ENCODE results near the gene CCDC33.

The CCDC33 gene

DNA sequence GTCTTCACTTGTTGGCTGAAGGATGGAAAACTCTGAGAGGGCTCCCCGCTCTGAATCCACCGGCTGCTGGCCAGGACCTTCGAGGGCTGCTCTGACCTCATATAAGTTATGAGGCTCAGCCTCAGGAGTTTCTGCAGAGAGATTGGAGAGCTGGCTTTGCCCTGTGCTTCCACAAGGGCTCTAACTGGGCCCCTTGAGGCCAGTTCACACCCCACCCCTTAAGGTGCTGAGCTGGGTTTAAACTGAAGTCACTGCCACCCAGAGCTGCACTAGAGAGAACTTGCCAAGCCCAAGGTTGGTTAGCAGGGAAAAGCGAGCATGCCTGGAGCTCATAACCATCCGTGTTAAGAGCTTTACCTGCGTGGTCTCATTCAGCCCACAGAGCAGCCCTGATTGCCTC, 2.8 kb upstream of the CCDC33 start:
- DNase-seq, result no peak

DNA sequence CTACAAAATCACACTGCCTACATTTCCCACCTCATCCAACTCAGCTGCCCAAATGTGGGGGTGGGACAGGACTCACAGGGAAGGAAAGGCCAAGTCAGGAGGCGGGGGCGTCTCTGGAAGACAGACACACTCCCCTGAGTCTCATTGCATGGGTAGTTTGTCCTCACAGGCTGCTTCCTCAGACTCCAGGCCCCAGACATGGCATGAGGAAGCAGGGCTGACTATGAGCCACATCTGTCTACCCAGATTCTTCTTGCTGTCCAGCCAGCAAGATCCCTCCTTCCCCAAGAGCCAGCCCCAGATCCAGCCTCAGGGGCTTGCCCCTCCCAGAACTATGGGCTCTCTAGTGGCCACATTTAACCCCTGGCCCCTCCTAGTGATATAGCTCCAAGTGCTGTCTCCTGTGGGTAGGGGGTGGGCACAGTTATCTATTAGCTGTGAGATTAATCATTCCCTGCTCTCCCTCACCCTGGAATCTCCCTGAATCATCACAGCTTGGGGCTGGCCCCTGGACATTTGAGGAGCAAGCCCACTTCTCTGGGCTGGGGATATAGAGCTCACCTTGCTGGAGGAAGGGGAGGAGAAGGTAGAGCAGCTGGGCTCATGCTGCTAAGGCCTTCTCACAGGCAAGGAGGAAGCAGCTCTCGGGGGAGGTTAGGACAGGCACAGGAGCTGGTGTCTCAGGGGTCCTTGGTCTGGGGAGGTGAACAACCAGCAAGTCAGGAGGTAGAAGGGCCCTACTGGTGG, 2.1 kb upstream of the CCDC33 start:
- DNase-seq, result no peak

DNA sequence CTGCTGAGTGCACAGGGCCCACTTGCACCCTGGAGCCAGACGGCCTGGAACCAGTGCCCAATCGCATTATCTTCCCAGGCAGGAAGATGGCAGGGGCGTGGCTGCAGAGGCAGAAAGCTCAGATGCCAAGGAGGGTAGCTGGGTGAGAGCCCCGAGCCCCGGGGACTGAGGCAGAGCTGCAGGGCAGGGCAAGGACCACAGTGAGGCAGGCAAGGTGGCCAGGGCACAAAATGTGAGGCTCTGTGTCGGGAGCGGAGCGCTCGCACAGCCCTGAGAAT, 1.6 kb upstream of the CCDC33 start:
- DNase-seq, result no peak

DNA sequence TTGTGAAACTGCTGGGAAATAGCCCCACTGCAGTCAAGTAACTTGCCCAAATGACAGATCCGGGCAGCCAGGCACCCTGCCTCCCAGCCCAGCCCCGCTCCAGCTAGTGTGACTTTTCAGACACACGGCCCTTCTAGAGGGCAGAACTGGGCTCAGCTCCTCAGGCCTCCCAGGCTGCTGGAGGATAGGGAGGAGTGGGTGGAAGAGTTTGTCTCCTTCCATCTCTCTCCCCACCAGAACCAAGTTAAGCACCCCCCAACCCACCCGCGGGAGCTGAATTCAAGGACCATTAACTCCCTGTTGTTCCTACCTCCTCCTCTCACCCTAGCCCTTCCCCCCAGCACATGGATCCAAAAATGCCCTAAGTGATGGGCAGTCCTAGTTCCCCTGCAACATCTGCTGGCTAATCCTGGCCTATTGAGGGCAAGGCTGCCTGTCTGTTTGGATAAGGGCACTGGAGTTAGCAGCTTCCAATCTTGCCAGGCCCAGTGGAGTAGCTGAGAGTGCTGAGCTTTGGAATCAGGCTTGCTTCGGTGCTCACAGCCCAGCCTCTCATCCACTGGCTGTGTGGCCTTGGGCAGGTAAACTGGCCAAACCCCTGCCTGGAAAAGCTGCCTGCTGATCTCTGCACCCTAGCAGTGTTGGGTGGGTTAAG, 3.1 kb downstream of the CCDC33 start:
- DNase-seq, result no peak

DNA sequence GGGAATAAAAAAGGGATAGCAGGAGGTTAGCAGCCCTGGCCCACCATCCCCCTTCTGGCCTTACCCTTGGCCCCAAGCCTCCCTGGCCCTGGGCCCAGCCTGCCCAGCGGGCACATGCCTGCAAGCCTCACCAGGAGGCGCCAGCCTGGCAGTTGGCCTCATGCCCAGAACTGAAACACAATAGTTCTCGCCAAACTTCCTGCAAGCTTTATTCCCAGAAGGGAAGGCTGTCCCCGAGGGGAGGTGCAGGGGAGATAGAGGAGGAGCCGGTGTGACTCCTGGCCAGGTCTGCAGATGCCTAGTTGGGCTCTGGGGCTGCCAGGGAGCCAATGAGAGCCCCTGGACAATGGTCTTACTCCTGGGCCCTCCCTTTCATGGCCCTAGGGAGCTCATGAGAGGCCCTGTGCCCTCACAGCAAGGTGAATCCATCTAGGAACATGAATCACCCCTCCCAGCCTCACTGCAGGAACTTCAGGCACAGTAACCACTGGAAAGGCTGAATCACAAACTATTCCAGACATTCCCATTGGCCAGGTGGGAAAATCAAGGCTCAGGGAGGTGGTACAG, 4.0 kb downstream of the CCDC33 start:
- DNase-seq, result no peak

DNA sequence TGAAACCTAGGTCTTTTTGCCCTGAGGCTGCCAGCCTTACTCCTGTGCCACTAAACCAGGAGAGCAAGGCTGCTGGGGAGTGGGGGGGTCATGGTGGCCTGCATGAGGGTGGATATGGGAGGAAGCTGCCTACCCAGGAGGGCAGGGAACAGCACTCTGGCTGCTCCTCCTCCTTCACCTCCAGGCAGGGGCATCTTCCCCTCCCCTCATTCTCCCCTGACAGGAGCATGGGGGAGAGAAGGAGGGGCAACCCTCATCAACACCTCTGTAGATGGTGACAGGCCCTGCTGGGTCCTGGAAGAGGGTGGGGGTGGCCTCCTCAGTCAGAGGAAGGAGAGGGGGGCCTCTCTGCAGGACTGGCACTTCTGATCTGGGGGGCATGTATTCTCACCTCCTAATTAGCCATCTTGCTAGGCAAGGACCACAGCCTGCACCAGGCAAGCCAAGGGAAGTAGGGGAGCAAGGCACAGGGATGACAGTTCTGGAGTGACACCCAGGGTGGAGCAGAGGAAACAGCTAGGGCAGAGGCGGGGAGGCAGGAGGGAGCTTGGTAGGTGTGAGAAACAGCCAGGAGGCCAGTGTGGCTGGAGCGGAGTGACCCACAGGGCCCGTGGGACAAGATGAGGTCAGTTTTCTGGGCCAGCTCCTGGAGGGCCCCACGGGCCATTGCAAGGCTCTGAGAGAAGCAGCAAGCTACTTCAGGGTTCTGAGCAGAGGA, 4.9 kb downstream of the CCDC33 start:
- no peak for DNase-seq

DNA sequence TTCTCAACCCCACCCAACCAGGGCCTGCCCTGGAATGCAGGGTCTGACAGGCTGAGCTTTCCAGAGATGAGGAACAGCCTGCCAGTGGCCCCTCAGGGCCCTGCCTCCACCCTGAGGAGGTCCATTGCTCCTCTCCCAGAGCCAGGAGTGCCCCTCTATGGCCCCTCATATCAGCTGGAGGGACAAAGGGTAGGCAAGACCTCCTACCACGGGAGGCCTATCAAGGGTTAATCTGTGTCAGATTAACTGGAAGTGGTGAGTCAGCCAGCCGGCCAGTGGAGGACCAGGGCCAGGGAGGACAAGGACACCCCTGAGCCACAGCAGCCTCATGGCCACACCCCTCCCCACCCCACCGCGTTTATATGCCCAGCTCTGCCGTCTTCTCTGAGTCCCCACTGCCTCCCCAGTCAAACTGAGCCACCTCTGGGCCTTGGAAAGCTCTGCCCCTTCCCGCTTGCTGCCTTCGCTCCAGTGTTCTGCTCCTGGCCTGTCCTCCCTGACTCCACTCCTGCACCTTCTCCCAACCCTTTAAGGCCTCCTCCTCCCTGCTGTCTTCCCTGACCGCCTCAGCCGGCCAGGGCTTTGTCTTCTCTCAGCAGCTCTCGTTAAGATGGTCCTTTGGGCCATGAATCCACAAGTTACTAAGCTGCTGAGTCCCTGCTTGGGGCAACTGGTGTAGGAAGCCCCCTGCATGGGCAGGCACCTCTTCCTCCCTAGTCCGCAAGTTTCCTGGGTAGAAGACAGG, 6.5 kb downstream of the CCDC33 start:
- DNase-seq, result no peak

DNA sequence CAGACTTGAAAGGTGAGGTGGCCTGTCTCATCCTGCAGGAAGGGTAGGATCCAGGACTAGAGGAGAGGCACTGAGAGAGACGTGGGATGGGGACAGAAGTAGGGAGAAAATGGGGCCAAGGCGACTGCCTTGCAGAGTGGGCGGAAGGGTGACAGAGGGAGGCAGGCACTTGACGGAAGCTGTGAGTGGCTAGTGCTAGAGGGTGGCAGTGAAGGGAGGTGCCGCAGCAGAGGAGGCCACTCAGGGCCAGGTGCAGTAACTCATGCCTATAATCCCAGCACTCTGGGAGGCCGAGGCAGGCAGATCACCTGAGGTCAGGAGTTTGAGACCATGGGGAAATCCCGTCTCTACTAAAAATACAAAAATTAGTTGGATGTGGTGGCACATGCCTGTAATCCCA, 7.3 kb downstream of the CCDC33 start:
- DNase-seq, result no peak

DNA sequence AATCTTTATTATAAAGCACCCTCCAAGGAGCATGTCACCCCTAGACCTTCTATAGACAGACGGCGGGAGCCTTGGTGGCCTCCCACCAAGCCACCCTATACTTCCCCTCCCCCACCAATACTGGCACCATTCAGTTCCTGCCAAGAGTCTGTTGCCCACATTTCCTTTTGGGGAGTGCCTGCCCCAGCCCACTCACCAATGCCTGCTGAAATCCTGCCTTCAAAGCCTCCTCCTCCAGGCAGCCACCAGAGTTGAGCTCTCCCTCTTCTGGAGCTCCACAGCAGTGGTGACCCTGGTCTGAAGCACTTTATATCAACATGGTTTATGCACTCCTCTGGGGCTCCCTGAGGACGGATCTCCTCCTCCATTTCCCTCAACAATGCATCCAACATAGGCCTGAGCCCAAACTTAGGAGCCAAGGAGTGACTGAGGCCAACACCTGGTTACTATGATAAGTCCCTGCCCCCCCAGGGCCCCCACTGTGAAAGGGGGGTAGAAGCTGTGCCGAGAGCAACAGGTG, 8.8 kb downstream of the CCDC33 start:
- no peak for DNase-seq

DNA sequence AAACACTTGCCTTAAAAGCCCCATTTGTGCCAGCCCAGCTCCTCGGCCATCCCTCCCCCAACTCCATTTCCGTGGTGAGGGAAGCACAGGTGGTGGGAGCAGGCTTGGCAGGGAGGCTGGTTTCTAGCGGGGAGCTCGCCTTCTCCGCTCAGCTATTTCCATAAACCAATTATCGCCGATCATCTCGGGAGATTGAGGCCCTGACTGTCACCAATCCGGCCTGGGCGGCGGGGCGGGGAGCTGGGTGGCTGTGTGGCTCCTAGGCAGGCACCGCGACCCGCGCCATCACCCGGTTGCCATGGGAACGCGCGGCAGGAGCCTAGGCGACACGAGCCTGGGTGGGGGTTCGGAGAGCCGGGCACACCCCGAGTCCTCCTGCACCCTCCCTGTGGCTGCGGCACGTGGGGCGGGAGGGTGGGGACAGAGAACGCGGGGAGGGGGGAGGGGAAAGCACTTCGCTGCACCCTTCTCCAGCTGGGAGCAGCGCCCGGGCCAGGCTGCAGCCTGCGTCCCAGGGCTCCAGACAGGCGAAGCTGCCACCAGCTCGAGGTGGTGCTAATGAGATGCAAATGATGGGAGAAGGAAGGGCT, 9.3 kb downstream of the CCDC33 start:
- DNase-seq, result no peak

DNA sequence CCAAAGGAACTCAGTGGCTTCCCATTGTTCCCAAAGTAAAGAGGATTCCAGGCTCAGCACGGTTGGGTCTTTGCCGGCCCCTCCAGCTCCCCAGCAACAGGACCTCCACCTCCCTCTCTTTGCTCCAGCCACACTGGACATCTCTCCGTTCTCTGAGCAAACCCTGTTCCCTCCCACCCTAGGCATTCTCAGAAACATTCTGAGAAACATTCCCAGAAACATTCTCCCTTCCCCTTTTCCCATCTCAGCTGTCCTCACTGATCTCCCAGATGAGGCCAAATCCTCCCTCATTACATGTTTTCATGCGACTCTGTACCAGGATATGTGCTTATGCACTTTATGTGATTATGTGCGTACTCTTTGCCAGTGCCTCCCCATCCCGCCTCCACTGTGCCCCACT, 14.1 kb downstream of the CCDC33 start:
- DNase-seq, result no peak

DNA sequence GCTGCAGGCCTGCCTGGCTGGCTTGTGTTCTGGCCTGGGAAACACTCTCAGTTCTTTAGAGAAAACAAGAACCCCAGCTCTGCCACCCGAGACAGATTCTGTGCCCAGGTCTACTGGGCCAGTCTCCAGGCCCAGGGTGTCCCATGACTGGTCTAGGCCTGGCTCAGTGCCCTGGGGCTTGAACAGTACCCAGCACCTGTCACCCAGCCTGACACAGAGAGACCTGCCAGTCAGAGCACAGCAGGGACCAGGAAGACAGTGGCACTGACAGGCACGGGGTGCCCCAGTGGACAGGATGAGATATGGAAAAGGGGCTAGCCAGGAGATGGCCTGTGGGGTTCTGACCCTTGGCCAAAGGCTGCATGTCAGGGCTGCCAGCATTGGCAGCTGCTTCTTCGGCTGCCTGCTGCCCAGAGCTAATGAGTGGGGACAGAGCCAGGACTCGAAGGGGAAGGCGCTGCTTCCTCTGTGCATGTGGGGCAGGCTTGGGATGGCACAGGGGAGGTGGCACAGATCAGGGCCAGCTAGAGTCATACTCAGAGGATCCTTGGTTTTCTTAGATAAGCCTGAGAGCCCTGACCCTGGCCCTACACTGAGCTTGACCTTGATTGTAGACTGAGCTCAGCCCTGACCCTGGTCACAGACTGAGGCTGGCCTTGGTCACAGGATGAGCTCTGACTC, 15.1 kb downstream of the CCDC33 start:
- no peak for DNase-seq

DNA sequence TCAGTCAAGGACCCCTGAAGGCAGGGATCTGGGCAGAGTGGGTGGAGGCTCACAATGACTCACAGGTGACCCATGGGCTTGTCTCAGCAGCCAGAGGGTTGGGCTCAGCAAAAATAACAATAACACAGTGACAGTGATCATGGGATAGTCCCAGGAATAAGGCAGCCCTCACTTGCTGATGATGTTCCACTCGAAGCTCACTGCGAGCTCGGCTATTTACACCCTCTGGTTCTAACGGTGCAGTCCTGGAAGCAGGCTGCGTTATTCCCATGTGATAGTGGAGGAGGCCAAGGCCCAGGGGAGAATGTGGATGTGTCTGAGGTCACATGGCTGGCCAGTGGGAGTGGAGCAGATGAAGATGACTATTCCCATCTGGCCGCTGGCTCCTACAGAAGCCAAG, 16.2 kb downstream of the CCDC33 start:
- no peak for DNase-seq

DNA sequence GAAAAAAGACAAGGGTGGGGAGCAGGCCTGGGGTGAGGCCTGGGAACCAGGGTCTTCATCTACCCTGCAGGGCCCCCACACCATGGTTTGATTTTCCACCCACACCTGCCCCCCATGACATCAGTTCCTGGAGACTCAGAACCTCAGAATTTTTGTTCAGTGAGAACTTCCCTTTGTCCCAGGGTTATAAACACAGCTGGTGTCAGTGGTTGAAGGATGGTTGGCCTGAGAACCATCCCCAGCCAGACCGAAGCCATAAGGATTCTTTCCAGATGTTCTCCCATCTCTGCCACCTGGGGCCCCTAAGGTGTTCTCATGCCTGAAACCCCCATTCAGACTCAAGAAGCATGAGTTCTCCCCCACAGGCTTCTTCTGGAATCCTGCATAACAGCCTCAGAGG, 16.6 kb downstream of the CCDC33 start:
- no peak for DNase-seq

DNA sequence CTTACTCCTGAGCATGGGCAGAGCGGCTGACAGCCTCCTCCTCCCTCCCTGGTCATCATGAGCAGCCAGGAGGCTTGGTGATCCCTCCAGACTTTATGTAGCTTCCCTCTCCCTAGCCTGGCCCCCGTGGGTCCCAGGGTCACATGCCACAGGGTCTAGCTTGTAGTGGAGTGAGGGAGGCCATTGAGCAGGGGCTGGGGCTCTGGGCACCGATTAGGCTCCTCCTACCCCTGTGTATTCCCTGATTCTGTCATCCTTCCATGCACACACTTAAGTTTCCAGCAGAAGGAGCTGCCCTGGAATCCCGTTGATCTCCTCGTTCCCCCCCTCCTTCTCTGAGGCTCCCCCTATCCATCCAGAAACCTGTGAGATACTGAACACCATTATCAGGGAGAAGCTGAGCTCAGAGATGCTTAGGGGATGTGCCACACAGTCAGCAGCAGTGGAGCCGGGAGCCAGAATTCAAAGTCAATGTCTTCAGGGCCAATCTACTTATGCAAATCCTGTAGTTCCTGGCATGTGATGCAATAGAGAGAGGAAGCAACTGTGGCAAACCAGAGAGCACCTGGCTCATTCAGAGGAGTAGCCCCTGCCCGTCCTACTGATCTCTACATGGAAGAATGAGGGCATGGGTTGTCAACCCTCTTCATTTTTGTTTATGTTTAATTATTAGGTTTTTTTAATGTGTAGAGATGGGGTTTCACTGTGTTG, 17.2 kb downstream of the CCDC33 start:
- DNase-seq, result no peak

DNA sequence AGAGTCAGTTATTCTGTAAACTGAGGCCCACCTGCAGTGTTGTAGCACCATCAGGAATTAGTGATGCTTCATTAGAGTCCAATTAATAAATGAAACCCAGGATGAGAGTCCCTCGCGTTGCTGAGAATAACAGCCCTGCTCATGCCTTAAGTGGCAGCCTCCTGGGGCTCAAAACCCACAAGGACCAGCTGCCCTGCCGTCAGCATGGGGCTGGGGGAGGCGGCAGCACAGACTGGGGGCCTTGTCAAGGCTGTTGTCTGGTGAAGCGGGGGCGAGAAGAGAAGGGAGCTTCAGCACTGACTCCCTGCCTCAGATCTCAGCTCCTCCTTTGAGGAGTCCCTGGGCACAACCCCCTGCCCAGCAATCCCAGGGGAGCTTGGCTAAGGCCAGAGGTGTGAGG, 21.0 kb downstream of the CCDC33 start:
- no peak for DNase-seq

DNA sequence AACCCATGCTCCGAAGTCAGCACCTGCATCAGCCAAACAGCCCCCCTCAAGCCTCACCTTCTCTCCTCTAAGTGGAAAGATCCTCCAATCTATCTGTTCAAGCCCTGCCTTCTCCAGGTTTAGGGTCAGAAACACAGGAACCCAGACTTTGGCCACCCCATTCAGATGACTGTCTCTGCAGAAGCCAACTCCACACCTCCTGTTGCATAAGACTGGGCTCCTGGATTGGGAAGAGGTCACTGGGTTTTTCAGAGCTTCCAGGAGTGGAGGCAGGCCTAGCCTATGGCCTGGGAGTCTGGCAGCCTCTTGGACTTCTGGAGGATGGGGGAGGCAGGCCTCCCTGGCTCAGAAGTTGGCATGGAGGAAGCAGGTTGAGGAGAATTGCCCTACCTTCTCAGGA, 21.5 kb downstream of the CCDC33 start:
- no peak for DNase-seq

DNA sequence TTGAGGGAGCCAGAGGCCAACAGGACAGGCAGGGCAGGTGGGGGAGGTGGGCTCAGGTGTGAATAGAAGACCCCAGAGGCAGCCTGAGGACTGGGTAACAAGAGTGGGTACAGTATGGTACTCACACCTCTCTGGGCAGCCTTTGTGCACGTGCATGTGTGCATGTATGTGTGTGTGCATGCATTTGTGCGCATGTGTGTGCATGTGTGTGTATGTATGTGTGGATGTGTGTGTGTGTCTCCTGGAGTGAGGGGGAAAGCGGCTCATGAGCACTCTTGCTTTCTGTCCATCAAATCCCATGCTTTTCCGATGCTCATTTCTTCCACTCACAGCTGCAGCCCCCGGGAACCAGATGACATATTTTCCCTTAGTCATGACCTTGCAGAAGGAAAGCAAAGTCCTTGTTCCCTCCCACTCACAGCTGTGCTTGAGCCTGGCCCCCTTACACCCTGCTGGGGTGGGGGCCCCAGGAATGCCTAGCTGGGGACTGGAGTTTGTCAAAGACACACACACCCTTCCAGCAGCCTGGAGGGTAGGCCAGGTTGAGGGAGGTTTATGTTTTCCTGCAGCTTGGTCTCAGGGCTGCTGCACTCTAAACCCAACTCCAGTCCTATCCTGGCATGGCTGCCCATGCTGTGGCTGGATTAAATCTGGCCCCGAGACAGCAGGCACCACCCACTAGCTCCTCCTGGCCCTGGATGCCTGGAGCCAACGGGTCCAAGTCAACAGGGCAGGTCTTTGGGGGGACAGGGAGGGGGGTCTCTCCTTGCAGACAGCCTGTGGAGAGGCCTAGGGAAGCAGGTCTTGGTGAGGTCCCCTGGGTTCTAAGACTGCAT, 22.5 kb downstream of the CCDC33 start:
- DNase-seq, result no peak

DNA sequence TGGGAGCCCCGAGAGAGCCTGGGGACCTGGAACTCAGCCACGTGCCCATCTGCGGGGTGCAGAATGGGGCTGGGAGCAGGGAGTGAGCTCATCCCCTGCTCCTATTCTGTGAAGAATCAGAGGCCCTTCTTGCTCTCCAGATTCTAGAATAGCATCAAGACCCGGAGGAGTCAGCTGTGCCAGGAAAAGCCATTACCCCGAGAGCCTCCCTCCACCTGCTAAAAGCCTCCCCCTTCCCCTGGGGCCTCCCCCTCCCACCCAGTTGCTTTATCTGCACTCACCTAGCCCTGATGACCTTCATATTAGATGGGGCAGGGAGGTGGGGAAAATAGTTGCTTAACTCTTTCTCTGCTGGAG, 23.1 kb downstream of the CCDC33 start:
- no peak for DNase-seq

DNA sequence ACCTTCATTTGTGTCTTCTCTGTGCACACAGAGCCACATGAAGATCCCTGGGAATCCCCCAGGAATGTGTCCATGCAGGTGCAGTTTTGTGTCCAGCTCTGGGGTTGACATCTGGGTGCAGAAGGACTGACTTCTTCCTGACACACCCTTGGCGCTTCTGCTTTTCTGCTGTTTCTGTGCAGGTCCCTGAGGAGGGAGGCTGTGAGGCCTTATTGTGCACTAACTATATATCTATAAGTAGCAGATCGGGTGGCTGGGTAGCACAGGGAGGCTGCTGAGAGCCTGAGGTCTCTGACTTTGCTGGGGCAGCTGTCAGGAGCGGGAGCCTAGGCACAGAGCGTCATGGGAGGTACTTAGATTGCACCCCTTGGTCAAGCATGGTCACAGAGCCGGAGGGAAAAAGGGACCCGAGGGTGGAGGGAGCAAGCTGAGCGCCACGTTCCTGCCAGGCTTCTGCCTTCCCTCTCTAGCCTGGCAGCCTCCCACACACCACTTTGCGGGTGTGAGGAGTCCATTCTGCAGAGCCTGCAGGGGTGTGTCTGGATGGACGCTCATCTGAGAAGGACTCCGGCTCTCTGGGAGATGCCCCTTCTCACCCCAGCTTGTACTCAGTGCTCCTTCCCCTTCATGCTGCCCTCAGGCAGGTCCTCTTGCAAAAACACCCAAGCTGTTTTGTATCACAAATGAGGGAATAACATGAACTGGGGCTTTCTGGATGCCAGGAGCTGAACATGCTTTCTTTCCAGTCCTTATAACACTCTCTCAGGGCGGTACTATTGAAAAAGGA, 23.9 kb downstream of the CCDC33 start:
- no peak for DNase-seq

Data from CD4-positive, alpha-beta T cell treated with Interleukin-10 for 1 hour (primary cell).